Measurements from ENCODE around the gene TRIM8.

- TF ChIP-seq POLR2A (IDR thresholded peaks at IDR 0.05; ENCODE audit: low read length) (no peak), GATA1 (IDR thresholded peaks at IDR 0.05; ENCODE audit: low read depth, low read length) (no peak)
These were observed 52.5 kb downstream of the TRIM8 start for GRCh38 chr10:102696736-102697135.
